DND-41 (cell line): ENCODE data around the gene LOC101059915.
"Not testable (repeated sequence)": the region's sequence is repeated elsewhere in the genome, so short reads cannot be mapped to it uniquely, and the experiment has no call there.

Source experiments
- EZH2 ChIP-seq: IDR thresholded peaks from 3 replicates; pipeline ENCODE4 v1.6.1; 2012; ENCODE audit warnings: borderline replicate concordance, low read depth, mild to moderate bottlenecking, moderate library complexity, low read length, inconsistent platforms; ENCODE audit not compliant: severe bottlenecking
- TF ChIP-seq, protein P1 (sequence below): IDR thresholded peaks from 2 replicates; pipeline ENCODE4 v1.5.1; 2012; ENCODE audit warnings: borderline replicate concordance, low read length, moderate library complexity, mild to moderate bottlenecking; ENCODE audit not compliant: poor library complexity, severe bottlenecking; ENCODE audit errors: extremely low read depth

DNA sequence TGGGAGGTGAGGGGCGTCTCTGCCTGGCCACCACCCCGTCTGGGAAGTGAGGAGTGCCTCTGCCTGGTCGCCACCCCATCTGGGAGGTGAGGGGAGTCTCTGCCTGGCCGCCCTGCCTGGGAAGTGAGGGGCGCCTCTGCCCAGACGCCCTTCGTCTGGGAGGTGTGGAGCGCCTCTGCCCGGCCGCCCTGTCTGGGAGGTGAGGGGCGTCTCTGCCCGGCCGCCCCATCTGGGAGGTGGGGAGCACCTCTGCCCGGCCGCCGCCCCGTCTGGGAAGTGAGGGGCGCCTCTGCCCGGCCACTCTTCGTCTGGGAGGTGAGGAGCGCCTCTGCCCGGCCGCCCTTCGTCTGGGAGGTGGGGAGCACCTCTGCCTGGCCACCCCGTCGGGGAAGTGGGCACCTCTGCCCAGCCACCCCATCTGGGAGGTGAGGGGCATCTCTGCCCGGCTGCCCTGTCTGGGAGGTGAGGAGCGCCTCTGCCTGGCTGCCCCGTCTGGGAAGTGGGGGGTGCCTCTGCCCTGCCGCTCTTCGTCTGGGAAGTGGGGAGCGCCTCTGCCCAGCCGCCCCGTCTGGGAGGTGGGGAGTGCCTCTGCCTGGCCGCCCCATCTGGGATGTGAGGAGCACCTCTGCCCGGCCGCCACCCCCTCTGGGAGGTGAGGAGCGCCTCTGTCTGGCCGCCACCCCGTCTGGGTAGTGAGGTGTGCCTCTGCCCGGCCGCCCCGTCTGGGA, 8.9 kb downstream of the LOC101059915 start:
- TF ChIP-seq, protein P1, sequence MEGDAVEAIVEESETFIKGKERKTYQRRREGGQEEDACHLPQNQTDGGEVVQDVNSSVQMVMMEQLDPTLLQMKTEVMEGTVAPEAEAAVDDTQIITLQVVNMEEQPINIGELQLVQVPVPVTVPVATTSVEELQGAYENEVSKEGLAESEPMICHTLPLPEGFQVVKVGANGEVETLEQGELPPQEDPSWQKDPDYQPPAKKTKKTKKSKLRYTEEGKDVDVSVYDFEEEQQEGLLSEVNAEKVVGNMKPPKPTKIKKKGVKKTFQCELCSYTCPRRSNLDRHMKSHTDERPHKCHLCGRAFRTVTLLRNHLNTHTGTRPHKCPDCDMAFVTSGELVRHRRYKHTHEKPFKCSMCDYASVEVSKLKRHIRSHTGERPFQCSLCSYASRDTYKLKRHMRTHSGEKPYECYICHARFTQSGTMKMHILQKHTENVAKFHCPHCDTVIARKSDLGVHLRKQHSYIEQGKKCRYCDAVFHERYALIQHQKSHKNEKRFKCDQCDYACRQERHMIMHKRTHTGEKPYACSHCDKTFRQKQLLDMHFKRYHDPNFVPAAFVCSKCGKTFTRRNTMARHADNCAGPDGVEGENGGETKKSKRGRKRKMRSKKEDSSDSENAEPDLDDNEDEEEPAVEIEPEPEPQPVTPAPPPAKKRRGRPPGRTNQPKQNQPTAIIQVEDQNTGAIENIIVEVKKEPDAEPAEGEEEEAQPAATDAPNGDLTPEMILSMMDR: not testable (repeated sequence)
- not testable (repeated sequence) for TF ChIP-seq EZH2
